G401 (cell line): ENCODE results near the gene GAK. TPM values are rescaled to one million over a fixed set of nuclear protein-coding genes. Genes with fewer than 3 reads are reported as not detected.
"Not testable (repeated sequence)": the region's sequence is repeated elsewhere in the genome, so short reads cannot be mapped to it uniquely, and the experiment has no call there.

Experiments
- DNase-seq: peaks from one replicate; pipeline ENCODE4 v3.0.0-alpha.2; 2015; ENCODE audit warnings: low spot score
- in situ Hi-C: cut with HindIII; loops from 2 replicates; pipeline ENCODE4 v1.10.0; 2016; ENCODE audit warnings: low sequenced_read_pairs, mixed read lengths
- total RNA-seq: library from RNA; depleted of rRNA; stranded (reverse); fragments of >200 nt; shearing (Covaris generic); gene quantifications from 2 replicates; pipeline ENCODE4 v1.2.3, GENCODE V29; 2014

The GAK gene
- total RNA-seq, 1 experiment from 2014 or later = 91.5 TPM

GRCh38 chr4:931194-931959, 739 bp downstream of the GAK start:
- in situ Hi-C loops = loop anchor here (5.0 kb wide), 1 partner anchor 41 kb away; the partner anchor contains the start of gene DGKQ

DNA sequence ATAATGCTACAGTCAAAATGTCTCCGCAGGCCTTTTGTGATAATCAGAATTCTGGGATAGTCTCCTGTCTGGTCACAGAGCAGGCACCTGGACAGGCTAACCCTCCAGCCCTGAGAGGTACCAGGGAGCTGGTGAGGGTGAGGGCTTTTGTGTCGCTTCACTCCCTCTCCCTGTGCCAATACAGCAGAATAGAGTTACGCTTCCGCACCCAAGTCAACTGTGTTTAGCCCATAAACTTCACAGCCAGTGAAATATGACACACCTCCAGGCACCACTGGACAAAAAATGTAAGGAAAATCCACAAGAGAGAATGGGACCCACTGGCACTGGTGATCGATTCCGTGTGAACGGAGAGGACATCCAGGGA, 1.3 kb downstream of the GAK start:
- in situ Hi-C loops = loop anchor here (5.0 kb wide), 1 partner anchor 41 kb away; the partner anchor contains the start of gene DGKQ
- DNase-seq = no peak

More at GRCh38 chr4:931194-931959, 739 bp downstream of the GAK start:
- no peak for DNase-seq

DNA sequence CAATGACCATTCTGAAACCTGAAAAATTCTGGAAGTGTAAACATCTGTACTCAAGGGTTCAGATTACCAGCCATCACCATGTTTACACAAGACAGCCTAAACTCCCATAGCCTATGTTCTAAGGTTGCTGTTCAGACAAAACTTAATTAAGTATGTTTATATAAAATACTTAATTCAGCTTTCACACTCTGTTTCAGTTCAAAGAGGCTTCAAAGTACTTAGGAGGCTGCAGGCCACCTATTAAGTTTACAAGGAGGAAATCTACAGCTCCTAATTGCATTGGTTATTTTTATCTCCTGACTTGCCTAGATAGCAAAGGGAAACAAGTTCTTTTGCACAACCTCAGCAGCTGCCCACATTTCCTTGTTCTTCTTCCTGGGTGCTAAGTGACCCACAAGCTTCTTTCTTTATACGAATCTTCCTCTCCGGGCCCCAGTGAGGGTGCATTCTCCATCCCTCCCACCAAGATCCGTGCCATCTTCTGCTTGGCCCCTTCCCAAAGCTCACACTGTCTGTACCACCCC, 2.0 kb downstream of the GAK start:
- DNase-seq = no peak
- in situ Hi-C loops = loop anchor here (5.0 kb wide), 1 partner anchor 42 kb away; the partner anchor contains the start of gene DGKQ

- no peak for DNase-seq
- in situ Hi-C loops = no loop called here
These were observed 2.9 kb downstream of the GAK start for GRCh38 chr4:929096-929765.

GRCh38 chr4:927566-927965, 4.5 kb downstream of the GAK start:
- DNase-seq = not testable (repeated sequence)

GRCh38 chr4:926538-926937, 5.6 kb downstream of the GAK start:
- in situ Hi-C loops = no loop called here
- DNase-seq = peak; percentile 64

More at GRCh38 chr4:927566-927965, 4.5 kb downstream of the GAK start:
- in situ Hi-C loops = not testable (repeated sequence)

DNA sequence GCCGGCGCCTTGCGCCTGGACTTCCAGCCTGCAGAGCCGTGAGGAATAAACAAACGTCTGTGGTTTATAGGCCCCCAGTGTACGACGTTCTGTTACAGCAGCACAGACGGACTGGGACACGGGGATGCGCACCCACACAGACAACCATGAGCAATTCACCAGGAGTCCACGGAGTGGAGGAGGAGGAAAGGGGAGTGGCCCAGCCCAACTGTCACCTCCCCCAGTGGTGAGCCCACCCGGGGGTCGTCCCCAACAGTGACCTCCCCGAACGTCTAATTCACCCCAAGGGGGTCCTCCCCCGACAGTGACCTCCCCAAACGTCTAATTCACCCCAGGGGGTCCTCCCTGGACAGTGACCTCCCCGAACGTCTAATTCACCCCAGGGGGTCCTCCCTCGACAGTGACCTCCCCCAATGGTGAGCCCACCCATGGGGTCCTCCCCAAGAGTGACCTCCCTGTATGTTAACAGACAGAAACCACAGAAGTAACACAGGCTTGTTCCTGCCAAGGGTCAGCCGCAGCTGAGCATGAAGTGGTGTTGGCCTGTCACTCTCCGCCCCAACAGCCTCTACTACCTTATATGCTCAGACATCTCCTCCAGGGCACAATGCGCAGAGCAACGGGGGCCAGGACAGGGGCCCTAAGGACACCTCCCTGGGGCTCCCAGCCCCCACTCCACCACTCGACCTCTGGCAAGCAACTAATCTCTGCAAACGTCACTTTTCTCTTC, 6.2 kb downstream of the GAK start:
- in situ Hi-C loops = no loop called here
- DNase-seq = no peak

- no peak for DNase-seq
- in situ Hi-C loops = no loop called here
These were observed 6.9 kb downstream of the GAK start for GRCh38 chr4:925171-925570.

DNA sequence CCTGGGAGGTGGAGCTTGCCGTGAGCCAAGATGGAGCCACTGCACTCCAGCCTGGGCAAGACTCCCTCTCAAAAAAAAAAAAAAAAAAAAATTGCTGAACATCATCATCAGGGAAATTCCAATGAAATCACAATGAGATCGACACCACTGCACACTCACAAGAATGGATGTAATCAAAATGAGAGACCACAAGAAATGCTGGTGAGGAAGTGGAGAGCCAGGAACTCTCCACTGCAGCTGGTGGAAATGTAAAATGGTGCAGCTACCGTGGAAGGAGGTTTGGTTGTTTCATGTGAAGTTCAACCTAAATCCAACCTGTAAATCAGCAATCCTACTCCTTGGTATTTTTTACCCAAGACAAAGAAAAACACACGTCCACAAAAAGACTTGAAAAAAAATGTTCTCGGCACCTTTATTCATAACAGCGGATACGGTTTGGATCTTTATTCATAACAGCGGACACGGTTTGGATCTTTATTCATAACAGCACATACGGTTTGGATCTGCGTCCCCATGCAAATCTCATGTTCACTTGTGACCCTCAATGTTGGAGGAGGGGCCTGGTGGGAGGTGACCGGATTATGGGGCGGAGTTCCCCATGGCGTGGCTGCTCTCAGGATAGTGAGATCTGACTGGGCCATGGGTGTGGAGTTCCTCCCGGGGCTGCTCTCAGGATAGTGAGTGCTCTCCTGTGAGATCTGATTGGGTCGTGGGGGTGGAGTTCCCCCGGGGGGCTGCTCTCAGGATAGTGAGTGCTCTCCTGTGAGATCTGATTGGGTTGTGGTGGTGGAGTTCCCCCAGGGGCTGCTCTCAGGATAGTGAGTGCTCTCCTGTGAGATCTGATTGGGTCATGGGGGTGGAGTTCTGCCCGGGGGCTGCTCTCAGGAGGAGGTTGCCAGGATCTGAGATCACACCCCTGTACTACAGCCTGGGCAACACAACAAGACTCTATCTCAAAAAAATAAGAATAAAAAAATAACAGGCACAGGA, 7.7 kb downstream of the GAK start:
- in situ Hi-C loops = no loop called here
- DNase-seq = no peak

DNA sequence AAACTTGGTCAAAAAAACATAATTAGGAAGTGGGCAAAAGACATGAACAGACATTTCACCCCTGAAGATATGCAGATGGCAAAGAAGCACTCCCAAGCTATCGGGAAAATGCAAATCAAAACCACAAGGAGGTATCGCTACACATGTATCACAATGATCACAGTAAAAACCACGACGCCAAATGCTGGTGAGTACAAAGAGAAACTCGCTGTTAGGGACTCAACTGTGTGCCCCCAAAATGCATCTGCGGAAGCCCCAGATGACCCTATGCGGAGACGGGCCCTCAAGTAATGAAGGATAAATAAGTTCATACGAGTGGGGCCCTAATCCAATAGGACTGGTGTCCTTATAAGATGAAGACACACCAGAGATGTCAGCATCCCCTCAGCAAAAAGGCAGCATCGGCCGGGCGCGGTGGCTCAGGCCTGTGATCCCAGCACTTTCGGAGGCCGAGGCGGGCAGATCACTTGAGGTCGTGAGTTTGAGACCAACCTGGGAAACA, 10.2 kb downstream of the GAK start:
- DNase-seq = no peak
- in situ Hi-C loops = no loop called here

- DNase-seq, in situ Hi-C loops: not testable (repeated sequence)
These were observed 13.0 kb downstream of the GAK start for GRCh38 chr4:919004-919680.

GRCh38 chr4:918591-918990, 13.5 kb downstream of the GAK start:
- in situ Hi-C loops, DNase-seq: not testable (repeated sequence)

DNA sequence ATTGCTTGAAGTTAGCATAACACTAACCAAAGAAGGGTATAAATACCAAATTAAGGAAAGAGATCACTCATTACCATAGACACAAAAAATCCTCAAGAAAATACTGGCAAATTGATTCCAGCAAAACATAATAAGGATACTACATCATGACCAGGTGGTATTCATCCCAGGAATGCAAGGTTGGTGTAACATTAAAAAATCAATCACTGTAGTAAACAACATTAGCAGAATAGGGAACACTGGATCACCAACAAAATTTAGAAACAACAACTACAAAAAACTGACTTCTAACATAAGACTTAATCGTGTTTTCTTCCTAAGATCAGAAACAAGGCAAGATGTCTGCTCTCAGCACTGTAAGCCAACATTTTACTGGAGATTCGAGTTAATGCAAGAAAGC, 14.1 kb downstream of the GAK start:
- DNase-seq = no peak
- in situ Hi-C loops = no loop called here

DNA sequence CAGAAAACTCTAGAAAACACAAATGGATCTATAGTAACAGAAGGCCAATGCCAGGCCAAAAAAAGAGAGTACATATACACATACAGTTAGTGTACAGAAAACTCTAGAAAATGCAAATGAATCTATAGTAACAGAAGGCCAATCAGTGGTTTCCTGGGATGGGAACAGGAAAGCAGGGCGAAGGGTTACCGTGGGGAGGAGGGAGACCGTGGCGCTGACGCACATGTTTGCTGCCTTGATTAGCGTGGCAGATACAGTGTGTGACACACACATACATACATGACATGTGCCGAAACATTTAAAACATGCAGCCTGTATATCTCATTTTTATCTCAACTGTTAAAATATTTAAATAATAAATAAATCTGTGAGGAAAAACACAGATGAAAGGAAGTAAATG, 14.7 kb downstream of the GAK start:
- in situ Hi-C loops = no loop called here
- no peak for DNase-seq

GRCh38 chr4:915595-915994, 16.5 kb downstream of the GAK start:
- in situ Hi-C loops = no loop called here
- peak; percentile 34 for DNase-seq

GRCh38 chr4:915041-915474, 17.1 kb downstream of the GAK start:
- in situ Hi-C loops = no loop called here

DNA sequence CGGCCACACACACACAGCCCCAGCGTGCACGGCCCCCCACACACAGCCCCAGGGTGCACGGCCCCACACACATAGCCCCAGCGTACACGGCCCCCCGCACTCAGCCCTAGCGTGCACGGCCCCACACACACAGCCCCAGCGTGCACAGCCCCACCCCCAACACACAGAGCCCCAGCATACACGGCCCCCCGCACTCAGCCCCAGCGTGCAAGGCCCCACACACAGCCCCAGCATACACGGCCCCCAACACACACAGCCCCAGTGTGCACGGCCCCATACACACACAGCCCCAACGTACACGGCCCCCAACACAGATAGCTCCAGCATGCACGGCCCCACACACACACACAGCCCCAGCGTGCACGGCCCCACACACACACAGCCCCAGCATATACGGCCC, 17.6 kb downstream of the GAK start:
- in situ Hi-C loops = no loop called here
- no peak for DNase-seq

More at GRCh38 chr4:915041-915474, 17.1 kb downstream of the GAK start:
- DNase-seq = no peak

- in situ Hi-C loops = no loop called here
These were observed 18.9 kb downstream of the GAK start for GRCh38 chr4:913280-913618.

More at GRCh38 chr4:913280-913618, 18.9 kb downstream of the GAK start:
- no peak for DNase-seq
